ENCODE measurements around the gene FER.
"Not testable (repeated sequence)": the region's sequence is repeated elsewhere in the genome, so short reads cannot be mapped to it uniquely, and the experiment has no call there.

The FER gene

DNA sequence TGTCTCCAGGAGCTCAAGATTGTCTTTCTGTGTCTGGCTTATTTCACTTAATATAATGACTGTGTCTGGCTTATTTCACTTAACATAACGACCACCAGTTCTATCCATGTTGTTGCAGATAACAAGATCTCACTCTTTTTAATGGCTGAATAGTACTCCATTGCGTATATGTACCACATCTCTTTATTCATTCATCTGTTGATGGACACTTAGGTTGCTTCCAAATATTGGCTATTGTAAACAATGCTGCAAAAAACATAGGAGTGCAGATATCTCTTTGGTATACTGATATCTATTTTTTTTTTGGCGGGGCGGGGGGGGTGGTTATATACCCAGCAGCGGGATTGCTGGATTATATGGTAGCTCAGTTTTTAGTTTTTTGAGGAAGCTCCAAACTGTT, 45.5 kb downstream of the FER start:
- intact Hi-C loops (cut with DNase I), result no loop called here
- DNase-seq, result no peak

DNA sequence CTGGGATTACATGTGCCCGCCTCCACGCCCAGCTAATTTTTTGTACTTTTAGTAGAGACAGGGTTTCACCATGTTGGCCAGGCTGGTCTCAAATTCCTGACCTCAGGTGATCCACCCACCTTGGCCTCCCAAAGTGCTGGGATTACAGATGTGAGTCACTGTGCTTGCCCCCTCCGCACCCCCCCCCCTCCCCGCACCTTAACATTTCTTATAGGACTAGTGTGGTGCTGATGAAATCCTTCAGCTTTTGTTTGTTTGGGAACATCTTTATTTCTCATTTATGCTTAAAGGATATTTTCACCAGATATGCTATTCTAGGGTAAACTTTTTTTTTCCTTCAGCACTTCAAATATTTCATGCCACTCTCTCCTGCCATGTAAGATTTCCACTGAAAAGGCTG, 46.7 kb downstream of the FER start:
- DNase-seq; intact Hi-C loops (cut with DNase I): not testable (repeated sequence)

DNA sequence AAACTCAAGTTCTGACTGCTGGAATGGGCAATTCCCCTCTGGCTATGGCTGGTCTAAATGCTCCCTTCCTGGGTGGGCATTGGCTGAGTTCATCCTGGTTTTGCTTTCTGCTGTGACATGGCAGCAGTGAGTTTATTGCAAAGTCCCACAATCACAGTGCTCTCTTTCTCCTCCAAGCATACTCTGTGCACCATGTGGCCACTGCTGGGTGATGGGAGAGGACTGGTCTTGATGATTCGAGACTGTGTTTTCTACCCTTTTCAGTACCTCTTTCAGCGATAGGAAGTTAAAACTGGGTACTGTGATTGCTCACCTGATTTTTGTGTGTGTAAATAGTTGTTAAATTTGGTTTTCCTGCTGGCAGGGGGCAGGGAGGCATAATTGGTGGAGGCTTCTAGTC, 49.7 kb downstream of the FER start:
- DNase-seq, result no peak
- intact Hi-C loops (cut with DNase I), result no loop called here

DNA sequence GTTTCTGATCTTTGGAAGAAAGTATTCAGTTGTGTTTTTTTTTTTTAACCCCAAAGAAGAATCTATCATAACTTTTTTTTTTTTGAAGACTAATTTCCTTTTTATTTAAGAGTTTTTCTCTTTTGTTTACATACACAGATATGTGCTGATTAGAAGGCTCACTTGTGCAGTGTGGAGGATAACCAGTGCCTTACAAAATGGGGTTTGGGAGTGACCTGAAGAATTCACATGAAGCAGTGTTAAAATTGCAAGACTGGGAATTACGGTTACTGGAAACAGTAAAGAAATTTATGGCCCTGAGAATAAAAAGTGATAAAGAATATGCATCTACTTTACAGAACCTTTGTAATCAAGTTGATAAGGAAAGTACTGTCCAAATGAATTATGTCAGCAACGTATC, 50.3 kb downstream of the FER start:
- no peak for DNase-seq
- intact Hi-C loops (cut with DNase I), result no loop called here

DNA sequence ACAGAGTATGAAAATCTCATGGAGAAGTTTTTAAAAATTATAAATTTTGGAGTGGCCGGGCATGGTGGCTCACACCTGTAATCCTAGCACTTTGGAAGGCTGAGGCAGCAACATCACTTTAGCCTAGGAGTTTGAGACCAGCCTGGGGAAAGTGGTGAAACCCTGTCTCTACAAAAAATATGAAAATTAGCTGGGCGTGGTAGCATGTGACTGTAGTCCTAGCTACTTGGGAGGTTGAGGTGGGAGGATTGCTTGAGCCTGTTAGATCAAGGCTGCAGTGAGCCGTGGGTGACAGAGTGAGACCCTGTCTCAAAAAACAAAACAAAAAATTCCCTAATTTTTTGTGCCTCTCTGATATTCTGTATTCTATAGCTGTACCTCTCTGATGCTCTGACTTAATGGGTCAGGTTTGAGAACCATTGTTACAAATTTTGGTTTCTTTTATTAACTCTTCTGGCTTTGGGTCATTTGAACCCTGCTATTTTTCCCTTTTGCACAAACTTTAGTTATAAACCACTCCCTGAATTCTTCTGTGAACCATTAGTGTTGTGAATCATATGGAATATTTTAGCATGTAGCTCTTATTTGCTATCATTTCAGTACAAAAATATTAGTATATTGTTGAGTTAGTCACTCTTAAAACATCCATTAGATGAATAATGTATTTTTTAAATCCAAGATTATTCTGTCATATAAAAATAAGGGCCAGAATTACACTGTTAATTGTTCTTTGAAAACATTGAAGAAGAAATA, 51.0 kb downstream of the FER start:
- DNase-seq, result no peak

DNA sequence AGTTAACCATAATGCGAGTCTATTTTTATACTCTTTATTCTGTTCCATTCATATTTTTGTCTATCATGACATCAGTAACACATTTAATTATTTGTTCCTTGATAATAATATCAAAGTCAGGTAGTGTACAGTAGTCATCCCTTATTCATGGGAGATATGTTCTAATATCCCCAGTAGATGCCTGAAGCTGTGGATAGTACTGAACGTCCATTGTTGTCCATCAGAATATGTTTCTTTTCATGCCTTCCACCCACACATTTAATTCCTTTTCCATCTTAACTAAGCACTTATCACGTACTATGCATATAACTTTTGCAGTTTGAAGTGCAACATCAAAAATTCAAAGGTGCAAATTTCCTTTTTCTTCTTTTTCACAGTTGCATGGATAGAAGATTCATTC, 53.6 kb downstream of the FER start:
- intact Hi-C loops (cut with DNase I), result no loop called here
- no peak for DNase-seq

More for the DNA sequence above, 51.0 kb downstream of the FER start:
- intact Hi-C loops (cut with DNase I), result no loop called here

DNA sequence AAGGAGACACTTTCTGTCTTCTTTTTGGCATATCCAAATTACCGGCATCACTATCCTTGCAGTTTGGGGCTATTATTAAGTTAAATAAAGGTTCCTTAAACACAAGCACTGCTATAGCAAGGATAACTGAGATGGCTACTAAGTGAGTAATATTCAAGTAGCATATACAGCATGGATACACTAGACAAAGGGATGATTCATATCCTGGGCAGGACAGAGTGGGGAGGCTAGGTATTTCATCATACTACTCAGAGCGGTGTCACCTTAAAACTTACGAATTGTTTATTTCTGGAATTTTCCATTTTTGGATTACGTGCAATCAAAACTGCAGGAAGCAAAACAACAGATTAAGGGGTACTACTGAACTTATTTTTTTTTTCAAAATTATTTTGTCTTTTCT, 54.1 kb downstream of the FER start:
- DNase-seq, result no peak
- intact Hi-C loops (cut with DNase I), result no loop called here

DNA sequence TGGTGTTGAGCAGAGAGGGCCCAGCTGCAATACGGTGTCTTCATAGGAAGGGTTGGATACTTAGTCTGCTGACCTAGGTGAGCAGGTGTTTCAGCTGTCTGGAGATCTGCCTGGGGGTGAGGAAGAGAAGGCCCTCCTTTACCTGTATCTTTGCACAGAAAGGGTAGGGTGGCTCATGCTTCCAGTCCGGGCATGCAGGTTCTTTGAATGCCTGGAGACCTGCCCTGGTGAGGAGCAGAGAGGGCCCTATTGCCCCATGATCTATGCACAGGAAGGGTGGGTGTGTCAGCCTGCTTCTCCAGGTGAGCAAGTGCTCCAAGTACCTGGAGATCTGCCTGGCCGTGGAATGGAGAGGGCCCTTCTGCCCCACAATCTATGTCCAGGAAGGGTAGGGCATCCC, 63.0 kb downstream of the FER start:
- intact Hi-C loops (cut with DNase I), result no loop called here
- peak in 1 of 10 donors; percentile 36 for DNase-seq

DNA sequence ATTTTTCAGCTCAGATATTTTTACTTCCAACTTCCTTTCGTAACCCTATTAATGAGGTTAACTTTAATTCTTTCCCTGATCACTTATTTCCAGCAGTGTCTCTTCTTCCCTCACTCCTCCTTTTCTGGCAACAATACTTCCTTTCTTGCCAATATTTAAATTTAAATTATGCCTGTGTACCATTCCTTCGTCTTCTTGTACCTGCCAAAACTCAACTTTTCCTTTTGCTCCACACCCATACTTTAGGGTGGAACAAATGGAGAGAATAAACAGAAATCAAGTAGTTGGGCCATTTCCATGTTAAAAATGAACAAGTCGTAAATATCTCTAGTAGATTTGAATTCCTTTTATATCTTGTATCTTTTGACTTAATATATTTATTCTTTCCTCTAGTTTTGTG, 66.0 kb downstream of the FER start:
- intact Hi-C loops (cut with DNase I), result no loop called here
- no peak for DNase-seq

DNA sequence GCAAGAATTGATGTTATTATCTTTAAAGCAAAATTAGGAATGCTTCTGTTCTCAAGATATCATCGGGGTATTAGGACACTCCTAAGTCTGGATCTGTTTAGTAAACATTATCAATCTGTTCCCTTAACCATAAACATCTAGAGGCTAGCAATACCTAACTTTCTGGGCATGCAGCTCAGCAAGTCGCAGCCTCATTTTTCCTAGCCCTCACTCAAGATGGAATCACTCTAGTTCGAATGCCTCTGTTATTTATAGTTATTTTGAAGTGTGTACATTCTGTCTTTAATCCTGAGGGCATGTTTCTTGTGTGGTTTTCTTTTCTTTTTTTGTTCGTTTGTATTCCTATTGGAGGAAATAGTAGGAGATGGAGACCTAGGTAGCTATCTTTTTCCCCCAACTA, 66.9 kb downstream of the FER start:
- DNase-seq, result no peak
- intact Hi-C loops (cut with DNase I), result no loop called here

DNA sequence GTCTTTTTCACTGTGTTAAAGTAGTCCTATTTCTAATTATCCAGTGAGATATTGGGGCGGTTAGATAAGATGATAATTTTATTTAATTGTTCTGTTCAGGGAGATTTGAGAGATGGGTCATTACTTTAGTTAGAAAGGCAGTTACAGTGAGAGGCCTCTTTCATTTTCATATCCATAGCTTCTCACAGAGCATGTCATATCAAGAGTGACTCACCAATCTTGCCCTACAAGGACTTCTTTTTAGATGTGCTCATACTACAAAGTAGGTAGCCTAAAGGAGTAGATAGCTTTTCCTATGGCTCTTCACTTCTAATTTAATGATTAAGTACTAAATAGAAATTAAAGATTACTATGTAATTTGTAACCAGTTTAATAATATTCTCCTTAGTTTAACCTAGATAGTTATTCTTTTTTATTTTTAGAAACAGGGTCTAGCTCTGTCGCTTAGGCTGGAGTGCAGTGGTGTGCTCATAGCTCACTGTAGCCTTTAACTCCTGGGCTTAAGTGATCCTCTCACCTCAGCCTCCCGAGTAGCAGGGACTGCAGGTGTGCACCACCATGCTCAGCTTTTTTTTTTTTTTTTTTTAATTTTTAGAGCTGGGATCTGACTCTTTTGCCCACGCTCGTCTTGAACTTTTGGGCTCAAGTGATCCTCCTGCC, 71.0 kb downstream of the FER start:
- DNase-seq, result no peak
- intact Hi-C loops (cut with DNase I), result no loop called here

DNA sequence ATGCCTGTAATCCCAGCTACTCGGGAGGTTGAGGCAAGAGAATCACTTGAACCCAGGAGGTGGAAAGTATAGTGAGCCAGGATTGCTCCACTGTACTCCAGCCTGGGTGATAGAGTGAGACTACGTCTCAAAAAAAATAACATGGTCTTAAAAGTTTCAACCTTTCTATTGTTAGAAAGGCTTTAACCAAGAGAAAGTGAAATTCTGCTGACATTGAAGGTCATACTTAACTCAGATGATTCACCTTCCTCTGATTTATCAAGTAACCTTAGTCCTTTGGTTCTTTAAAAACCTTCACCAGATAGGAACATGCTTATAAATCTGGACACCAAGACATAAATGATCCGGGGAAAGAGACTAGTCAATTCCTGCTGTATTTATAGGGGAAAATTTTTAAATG, 73.3 kb downstream of the FER start:
- no peak for DNase-seq
- intact Hi-C loops (cut with DNase I), result no loop called here

DNA sequence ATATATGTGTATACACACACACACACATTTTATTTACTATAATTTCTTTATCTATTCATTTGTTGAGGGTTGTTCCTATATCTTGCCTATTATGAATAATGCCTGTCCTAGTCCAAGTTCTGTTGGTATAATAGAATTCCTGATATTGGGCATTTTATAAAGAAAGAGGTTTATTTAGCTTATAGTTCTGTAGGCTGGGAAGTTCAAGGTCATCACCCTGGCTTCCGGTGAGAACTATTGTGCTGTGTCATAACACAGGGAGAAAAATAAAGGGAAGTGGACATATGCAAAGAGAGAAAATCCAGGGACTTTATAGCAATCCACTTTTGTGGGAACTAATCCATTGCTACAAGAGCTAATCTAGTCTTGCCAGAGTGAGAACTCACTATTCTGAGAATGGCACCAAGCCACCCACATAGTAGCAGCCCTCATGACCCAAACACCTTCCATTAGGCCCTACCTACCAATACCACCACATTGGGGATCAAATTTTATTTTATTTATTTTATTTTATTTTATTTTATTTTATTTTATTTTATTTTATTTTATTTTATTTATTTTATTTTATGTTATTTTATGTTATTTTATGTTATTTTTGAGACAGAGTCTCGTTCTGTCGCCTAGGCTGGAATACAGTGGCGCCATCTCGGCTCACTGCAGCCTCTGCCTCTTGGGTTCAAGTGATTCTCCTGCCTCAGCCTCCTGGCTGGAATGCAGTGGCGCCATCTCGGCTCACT, 74.7 kb downstream of the FER start:
- intact Hi-C loops (cut with DNase I), result no loop called here
- no peak for DNase-seq

DNA sequence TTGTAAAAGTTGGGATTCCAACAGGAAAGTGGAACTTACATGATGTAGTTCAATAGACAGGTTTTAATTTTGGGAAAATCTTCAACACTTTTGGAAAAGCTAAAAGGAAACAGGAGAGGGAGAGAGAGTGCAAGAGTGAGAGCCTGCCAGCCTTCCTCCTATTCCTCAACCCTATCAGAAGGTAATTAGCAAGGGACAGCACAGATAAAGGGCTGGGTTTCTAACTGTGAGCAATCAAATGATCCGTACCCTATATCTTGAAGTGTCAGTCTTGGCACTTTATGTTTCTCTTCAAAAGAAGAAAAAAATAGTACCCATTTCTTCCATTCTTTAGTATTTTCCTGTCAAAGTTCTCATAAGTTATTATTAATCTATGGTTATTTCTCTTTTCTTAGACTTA, 79.4 kb downstream of the FER start:
- DNase-seq, result no peak
- intact Hi-C loops (cut with DNase I), result no loop called here

DNA sequence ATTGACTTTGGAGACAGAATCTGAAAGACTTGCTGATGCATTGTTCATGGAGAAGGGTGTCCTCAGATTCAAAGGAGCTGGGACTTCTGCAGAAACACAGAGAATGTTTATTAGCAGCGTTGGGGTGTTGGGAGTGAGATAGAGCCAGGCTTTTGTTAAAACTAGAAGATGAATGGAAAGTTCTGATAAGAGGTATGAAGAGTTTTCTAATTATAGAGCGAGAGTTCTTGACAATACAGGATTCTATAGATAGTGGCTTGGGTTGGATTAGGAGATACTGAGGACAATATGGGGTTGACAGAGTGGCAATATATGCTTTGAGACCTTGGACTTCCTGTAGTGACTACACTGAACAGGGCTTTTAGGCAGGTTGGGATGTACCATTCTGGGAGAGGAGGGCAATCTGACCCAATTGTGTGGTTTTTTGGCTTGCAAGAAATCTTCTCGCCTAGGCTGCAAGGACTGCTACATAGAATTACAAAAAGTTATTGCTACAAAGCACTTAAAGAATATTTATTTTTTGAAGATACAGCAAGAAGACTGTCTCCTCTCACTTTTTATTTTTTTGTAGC, 83.1 kb downstream of the FER start:
- intact Hi-C loops (cut with DNase I), result loop anchor here (10.0 kb wide), 1 partner anchor 146 kb away; no protein-coding TSS in a partner anchor

DNA sequence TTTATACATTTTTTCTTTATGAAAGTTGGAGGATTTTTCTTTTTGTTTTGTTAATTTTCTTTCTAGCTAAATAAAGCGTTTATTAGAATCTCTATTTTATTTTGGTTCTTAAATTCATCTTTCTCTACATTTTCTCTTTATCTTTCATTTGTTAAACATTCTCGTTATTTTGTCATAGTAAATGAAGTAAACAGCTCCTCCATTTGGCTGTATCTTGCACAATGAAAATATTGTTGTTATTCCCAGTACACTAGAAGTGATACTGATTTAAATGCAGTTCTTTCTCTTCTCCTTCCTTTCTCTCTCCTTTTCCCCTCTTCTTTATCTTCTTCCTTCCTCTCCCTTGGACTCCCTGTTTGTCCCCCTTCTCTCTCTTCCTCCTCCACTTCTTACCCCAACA, 88.8 kb downstream of the FER start:
- no peak for DNase-seq
- intact Hi-C loops (cut with DNase I), result loop anchor here (10.0 kb wide), 1 partner anchor 152 kb away; no protein-coding TSS in a partner anchor

More for the DNA sequence above, 83.1 kb downstream of the FER start:
- no peak for DNase-seq

DNA sequence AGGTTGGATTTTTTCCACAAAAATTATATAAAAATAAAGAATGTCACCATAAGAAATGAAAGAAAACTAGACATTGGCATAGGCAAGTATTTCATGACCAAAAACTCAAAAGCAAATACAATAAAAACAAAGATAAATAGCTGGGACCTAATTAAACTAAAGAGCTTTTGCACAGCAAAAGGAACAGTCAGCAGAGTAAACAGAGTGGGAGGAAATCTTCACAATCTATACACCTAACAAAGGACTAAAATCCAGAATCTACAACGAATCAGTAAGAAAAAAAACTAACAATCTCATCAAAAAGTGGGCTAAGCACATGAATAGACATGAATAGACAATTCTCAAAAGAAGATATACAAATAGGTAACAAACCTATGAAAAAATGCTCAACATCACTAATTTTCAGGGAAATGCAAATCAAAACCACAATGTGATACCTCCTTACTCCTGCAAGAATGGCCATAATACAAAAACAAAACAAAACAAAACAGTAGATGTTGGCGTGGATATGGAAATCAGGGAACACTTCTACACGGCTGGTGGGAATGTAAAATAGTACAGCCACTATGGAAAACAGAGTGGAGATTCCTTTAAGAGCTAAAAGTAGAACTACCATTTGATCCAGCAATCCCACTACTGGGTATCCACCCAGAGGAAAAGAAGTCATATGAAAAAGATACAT, 94.7 kb downstream of the FER start:
- DNase-seq; intact Hi-C loops (cut with DNase I): not testable (repeated sequence)

DNA sequence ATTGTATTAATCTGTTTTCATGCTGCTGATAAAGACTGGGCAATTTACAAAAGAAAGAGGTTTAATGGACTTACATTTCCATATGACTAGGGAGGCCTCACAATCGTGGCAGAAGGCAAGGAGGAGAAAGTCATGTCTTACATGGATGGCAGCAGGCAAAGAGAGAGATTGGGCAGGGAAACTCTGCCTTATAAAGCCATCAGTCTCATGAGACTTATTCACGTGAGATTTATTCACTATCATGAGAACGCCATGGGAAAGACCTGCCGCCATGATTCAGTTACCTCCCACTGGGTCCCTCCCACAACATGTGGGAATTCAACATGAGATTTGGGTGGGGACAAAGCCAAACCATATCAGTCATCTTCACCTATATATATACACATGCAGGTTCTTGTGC, 103.4 kb downstream of the FER start:
- intact Hi-C loops (cut with DNase I); DNase-seq: not testable (repeated sequence)

DNA sequence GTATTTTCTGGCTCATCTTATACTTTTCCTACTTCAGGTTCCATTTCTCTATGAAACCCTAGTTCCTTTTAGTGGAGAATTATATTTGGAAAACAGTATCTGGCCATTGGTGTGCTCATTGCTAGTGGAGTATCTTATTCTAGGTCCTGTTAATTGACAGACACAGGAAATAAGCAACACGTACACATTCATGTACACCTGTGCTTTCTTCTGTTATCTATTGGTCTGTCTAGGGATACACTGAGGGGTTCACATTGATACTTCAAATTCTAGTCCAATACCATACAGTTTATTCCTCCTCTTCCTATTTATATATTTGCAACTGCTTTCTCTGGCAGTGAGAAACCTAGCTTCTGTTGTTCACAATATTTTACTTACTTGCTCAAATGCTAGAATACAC, 110.2 kb downstream of the FER start:
- no peak for DNase-seq
- intact Hi-C loops (cut with DNase I), result no loop called here

DNA sequence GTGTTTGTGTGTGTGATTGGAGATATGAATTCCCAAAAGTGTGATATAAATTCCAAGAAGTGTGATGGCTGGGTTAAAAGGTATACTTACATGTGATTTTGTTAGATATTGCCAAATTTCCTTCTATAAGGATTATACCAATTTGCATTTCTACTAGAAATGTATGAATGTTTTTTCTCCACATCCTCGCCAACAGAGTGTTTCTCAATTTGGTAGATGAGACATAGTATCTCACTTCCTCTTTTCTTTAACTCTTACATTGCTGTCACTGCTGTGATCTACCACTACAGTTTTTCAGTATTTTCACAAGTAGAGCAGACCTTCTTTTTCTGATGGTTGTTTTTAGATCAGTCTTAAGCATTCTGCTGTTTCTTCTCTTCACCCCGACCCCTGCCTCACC, 111.3 kb downstream of the FER start:
- intact Hi-C loops (cut with DNase I), result no loop called here
- no peak for DNase-seq

DNA sequence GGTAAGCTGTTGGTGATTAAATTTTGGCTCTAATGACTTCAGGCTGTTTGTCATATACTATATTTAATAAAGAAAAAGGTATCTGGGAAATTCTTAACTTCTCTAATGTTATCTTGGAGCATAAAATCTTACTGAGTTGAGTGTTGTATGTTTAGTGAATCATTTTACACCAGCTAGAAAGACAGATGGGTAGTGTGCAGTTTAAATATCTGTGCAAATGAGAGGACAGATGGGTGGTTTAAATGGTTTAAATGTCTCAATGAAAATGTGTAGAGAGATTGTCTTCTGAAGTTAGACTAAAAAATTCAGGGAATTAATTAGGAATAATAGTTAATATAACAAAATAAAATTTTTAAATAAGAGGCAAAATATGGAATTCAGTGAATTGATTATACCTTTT, 114.5 kb downstream of the FER start:
- no peak for DNase-seq
- intact Hi-C loops (cut with DNase I), result no loop called here
